ENCODE measurements around the gene MPPED1. TPM values are rescaled to one million over a fixed set of nuclear protein-coding genes. Genes with fewer than 3 reads are reported as not detected.

The MPPED1 gene
- total and polyA plus RNA-seq, 2 donors (not counting 1 experiment from before 2014, with no cell fraction given), result 0.13 TPM; not detected in 1

- DNase-seq (no peak), ATAC-seq (ENCODE audit: low read depth) (no peak)
- no peak overlapping the region for H3K27ac ChIP-seq (ENCODE audit: low read length in 2 of 2)
- H3K36me3 ChIP-seq (replicated peaks in 1 of 2; ENCODE audit: control extremely low read depth in 1 of 2, control insufficient read depth in 1 of 2, extremely low read depth in 1 of 2, insufficient read depth in 2 of 2, low read length in 1 of 2), result no peaks in the 10 kb centered on the region
- Mint-ChIP-seq H3K9me3 (ENCODE audit: insufficient read depth) (no peaks in the 10 kb centered on the region), H3K27ac (no peak overlapping the region), H3K4me3 (no peak overlapping the region), H3K27me3 (peaks cover 22% of the 10 kb centered on the region), H3K4me1 (no peaks in the 10 kb centered on the region)
- no peaks in the 10 kb centered on the region for H4K20me1 ChIP-seq (ENCODE audit: control insufficient read depth, insufficient read depth, low read length, poor library complexity, severe bottlenecking)
- H2AFZ ChIP-seq (ENCODE audit: insufficient read depth, low read depth, low read length, poor library complexity, severe bottlenecking), result no peak overlapping the region
- ChIA-PET POLR2A (no interaction called here), CTCF (no interaction called here)
- H3K79me2 ChIP-seq (ENCODE audit: control insufficient read depth, insufficient read depth, low read length), result no peaks in the 10 kb centered on the region
- TF ChIP-seq CTCF (IDR thresholded peaks at IDR 0.05), result no peak
- TF ChIP-seq EZH2 (IDR thresholded peaks at IDR 0.05; ENCODE audit: borderline replicate concordance, insufficient read depth, low read depth, low read length, poor library complexity, severe bottlenecking), result no peak
- no peaks in the 10 kb centered on the region for H3K9me3 ChIP-seq (ENCODE audit: control extremely low read depth in 1 of 3, control insufficient read depth in 2 of 3, insufficient read depth in 1 of 3, low read length in 2 of 3)
- H3K4me1 ChIP-seq (ENCODE audit: control insufficient read depth in 2 of 2, insufficient read depth in 2 of 2, low read length in 2 of 2), result no peaks in the 10 kb centered on the region
- peaks cover 0 to 4% (median 1%) of the 10 kb centered on the region in 4 experiments for H3K27me3 ChIP-seq (replicated peaks in 1 of 4; ENCODE audit: control extremely low read depth in 1 of 4, control insufficient read depth in 3 of 4, insufficient read depth in 4 of 4, low read length in 3 of 4)
- intact Hi-C loops (cut with micrococcal nuclease), result no loop called here
- no peak overlapping the region for H3K4me2 ChIP-seq (replicated peaks; ENCODE audit: low read depth, low read length, poor library complexity, severe bottlenecking)
- H3K9ac ChIP-seq (ENCODE audit: low read length), result no peak overlapping the region
- no peak overlapping the region for H3K4me3 ChIP-seq (ENCODE audit: control extremely low read depth in 1 of 5, extremely low read depth in 1 of 5, insufficient read depth in 1 of 5, low read depth in 2 of 5, low read length in 4 of 5)
- 92% methylated on average over 23 of the region's 26 CpGs for WGBS (ENCODE audit: insufficient coverage)
These were observed 23.1 kb downstream of the MPPED1 start for GRCh38 chr22:43434928-43435311.

- Histone ChIP-seq H3K79me2 (ENCODE audit: control insufficient read depth, insufficient read depth, low read length) (no peaks in the 10 kb centered on the region), H3K27ac (ENCODE audit: low read length in 2 of 2) (no peak overlapping the region), H4K20me1 (ENCODE audit: control insufficient read depth, insufficient read depth, low read length, poor library complexity, severe bottlenecking) (no peaks in the 10 kb centered on the region), H3K27me3 (replicated peaks in 1 of 4; ENCODE audit: control extremely low read depth in 1 of 4, control insufficient read depth in 3 of 4, insufficient read depth in 4 of 4, low read length in 3 of 4) (peaks cover 0 to 4% (median 1%) of the 10 kb centered on the region in 4 experiments), H3K4me1 (ENCODE audit: control insufficient read depth in 2 of 2, insufficient read depth in 2 of 2, low read length in 2 of 2) (no peaks in the 10 kb centered on the region), H3K4me2 (replicated peaks; ENCODE audit: low read depth, low read length, poor library complexity, severe bottlenecking) (no peak overlapping the region), H2AFZ (ENCODE audit: insufficient read depth, low read depth, low read length, poor library complexity, severe bottlenecking) (no peak overlapping the region), H3K9me3 (ENCODE audit: control extremely low read depth in 1 of 3, control insufficient read depth in 2 of 3, insufficient read depth in 1 of 3, low read length in 2 of 3) (no peaks in the 10 kb centered on the region), H3K9ac (ENCODE audit: low read length) (no peak overlapping the region), H3K4me3 (ENCODE audit: control extremely low read depth in 1 of 5, extremely low read depth in 1 of 5, insufficient read depth in 1 of 5, low read depth in 2 of 5, low read length in 4 of 5) (no peak overlapping the region), H3K36me3 (replicated peaks in 1 of 2; ENCODE audit: control extremely low read depth in 1 of 2, control insufficient read depth in 1 of 2, extremely low read depth in 1 of 2, insufficient read depth in 2 of 2, low read length in 1 of 2) (no peaks in the 10 kb centered on the region)
- ChIA-PET POLR2A (no interaction called here), CTCF (no interaction called here)
- Mint-ChIP-seq H3K27ac (no peak overlapping the region), H3K9me3 (ENCODE audit: insufficient read depth) (no peaks in the 10 kb centered on the region), H3K27me3 (peaks cover 14% of the 10 kb centered on the region), H3K4me3 (no peak overlapping the region), H3K4me1 (no peaks in the 10 kb centered on the region)
- DNase-seq, result no peak
- TF ChIP-seq CTCF (IDR thresholded peaks at IDR 0.05), result no peak
- TF ChIP-seq EZH2 (IDR thresholded peaks at IDR 0.05; ENCODE audit: borderline replicate concordance, insufficient read depth, low read depth, low read length, poor library complexity, severe bottlenecking), result no peak
- intact Hi-C loops (cut with micrococcal nuclease), result no loop called here
- WGBS (ENCODE audit: insufficient coverage), result 65% methylated on average over 24 of the region's 26 CpGs
- ATAC-seq (ENCODE audit: low read depth), result no peak
These were observed 24.3 kb downstream of the MPPED1 start for GRCh38 chr22:43435851-43436811.

All from B cell (primary cell).